ENCODE measurements around the gene OVOL3. TPM values are rescaled to one million over a fixed set of nuclear protein-coding genes. Genes with fewer than 3 reads are reported as not detected.

The OVOL3 gene
- total and polyA plus RNA-seq, 4 donors = not detected

DNA sequence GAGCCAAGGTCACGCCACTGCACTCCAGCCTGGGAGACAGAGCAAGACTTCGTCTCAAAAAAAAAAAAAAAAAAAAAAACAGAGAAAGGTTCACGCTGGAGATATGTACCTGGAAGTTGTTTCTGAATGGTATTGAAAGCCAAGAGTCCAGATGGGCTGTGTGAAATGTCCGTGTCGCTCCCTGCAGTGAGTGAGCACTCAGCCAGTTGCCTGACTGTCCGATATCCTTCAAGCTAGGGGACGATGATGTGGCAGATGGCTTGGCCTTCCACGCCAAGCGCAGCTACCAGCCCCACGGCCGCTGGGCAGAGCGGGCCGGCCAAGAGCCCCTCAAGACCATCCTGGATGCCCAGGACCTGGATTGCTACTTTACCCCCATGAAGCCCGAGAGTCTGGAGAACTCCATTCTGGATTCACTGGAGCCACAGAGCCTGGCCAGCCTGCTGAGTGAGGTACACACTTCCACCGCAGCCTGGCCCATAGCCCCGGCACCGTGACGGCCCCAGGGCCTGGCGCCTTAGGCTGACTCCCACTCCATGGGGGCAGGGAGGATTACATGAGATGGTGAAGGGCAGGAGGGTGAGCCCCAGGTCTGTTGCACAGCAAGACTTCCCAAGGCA lies 11.7 kb upstream of the OVOL3 start:
- WGBS = 96% methylated on average over 19 of the region's 19 CpGs
- Histone ChIP-seq H3K9me3 (ENCODE audit: control insufficient read depth in 4 of 4, low read length in 3 of 4) (no peaks in the 10 kb centered on the region), H3K27me3 (ENCODE audit: control insufficient read depth in 4 of 4, insufficient read depth in 4 of 4, low read length in 3 of 4) (no peaks in the 10 kb centered on the region), H3K27ac (ENCODE audit: low read depth in 1 of 2, low read length in 2 of 2) (no peak overlapping the region), H3K36me3 (ENCODE audit: control insufficient read depth in 4 of 4, insufficient read depth in 3 of 4, low read depth in 1 of 4, low read length in 3 of 4) (no peaks in the 10 kb centered on the region), H3K4me3 (ENCODE audit: low read depth in 1 of 3, low read length in 3 of 3) (no peak overlapping the region), H3K9ac (ENCODE audit: low read depth in 1 of 2, low read length in 2 of 2) (no peak overlapping the region), H3K4me1 (ENCODE audit: control insufficient read depth in 4 of 4, insufficient read depth in 4 of 4, low read length in 3 of 4) (no peaks in the 10 kb centered on the region)
- TF ChIP-seq RAD21 (IDR thresholded peaks at IDR 0.05) (no peak), EGR1 (IDR thresholded peaks at IDR 0.05; ENCODE audit: low read depth in 2 of 2) (no peak)
- DNase-seq (ENCODE audit: low spot score) = no peak

DNA sequence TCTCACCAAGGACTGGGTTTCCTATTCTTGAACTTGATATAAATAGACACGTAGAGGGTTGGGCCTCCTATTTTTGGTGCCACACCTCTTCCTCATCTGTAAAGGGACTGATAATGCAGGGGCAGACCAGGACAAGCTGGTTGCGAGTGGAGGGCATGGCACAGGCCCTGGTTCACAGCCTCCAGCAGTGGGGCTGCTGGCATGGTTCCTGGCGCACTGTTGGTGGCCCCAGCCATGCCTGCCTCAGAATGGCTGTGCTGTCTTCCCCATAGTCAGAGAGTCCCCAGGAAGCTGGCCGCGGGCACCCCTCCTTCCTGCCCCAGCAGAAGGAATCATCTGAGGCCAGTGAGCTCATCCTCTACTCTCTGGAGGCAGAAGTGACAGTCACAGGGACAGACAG lies 10.5 kb upstream of the OVOL3 start:
- Histone ChIP-seq H3K9ac (ENCODE audit: low read depth in 1 of 2, low read length in 2 of 2) (no peak overlapping the region), H3K4me3 (ENCODE audit: low read depth in 1 of 3, low read length in 3 of 3) (no peak overlapping the region), H3K27ac (ENCODE audit: low read depth in 1 of 2, low read length in 2 of 2) (no peak overlapping the region), H3K36me3 (ENCODE audit: control insufficient read depth in 4 of 4, insufficient read depth in 3 of 4, low read depth in 1 of 4, low read length in 3 of 4) (no peaks in the 10 kb centered on the region), H3K4me1 (ENCODE audit: control insufficient read depth in 4 of 4, insufficient read depth in 4 of 4, low read length in 3 of 4) (no peaks in the 10 kb centered on the region), H3K27me3 (ENCODE audit: control insufficient read depth in 4 of 4, insufficient read depth in 4 of 4, low read length in 3 of 4) (no peaks in the 10 kb centered on the region), H3K9me3 (ENCODE audit: control insufficient read depth in 4 of 4, low read length in 3 of 4) (no peaks in the 10 kb centered on the region)
- 83% methylated on average over 5 of the region's 5 CpGs for WGBS
- TF ChIP-seq RAD21 (IDR thresholded peaks at IDR 0.05) = no peak
- TF ChIP-seq FOXA2 (IDR thresholded peaks at IDR 0.05) = no peak
- TF ChIP-seq JUND (IDR thresholded peaks at IDR 0.05) = no peak
- TF ChIP-seq EGR1 (IDR thresholded peaks at IDR 0.05; ENCODE audit: low read depth in 2 of 2) = no peak
- no peak for TF ChIP-seq HNF4A (conservative IDR thresholded peaks at IDR 0.05)
- TF ChIP-seq, protein P1, sequence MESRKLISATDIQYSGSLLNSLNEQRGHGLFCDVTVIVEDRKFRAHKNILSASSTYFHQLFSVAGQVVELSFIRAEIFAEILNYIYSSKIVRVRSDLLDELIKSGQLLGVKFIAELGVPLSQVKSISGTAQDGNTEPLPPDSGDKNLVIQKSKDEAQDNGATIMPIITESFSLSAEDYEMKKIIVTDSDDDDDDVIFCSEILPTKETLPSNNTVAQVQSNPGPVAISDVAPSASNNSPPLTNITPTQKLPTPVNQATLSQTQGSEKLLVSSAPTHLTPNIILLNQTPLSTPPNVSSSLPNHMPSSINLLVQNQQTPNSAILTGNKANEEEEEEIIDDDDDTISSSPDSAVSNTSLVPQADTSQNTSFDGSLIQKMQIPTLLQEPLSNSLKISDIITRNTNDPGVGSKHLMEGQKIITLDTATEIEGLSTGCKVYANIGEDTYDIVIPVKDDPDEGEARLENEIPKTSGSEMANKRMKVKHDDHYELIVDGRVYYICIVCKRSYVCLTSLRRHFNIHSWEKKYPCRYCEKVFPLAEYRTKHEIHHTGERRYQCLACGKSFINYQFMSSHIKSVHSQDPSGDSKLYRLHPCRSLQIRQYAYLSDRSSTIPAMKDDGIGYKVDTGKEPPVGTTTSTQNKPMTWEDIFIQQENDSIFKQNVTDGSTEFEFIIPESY (IDR thresholded peaks at IDR 0.05) = no peak
- TF ChIP-seq, protein P2, sequence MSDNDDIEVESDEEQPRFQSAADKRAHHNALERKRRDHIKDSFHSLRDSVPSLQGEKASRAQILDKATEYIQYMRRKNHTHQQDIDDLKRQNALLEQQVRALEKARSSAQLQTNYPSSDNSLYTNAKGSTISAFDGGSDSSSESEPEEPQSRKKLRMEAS (IDR thresholded peaks at IDR 0.05) = no peak
- DNase-seq (ENCODE audit: low spot score) = no peak

DNA sequence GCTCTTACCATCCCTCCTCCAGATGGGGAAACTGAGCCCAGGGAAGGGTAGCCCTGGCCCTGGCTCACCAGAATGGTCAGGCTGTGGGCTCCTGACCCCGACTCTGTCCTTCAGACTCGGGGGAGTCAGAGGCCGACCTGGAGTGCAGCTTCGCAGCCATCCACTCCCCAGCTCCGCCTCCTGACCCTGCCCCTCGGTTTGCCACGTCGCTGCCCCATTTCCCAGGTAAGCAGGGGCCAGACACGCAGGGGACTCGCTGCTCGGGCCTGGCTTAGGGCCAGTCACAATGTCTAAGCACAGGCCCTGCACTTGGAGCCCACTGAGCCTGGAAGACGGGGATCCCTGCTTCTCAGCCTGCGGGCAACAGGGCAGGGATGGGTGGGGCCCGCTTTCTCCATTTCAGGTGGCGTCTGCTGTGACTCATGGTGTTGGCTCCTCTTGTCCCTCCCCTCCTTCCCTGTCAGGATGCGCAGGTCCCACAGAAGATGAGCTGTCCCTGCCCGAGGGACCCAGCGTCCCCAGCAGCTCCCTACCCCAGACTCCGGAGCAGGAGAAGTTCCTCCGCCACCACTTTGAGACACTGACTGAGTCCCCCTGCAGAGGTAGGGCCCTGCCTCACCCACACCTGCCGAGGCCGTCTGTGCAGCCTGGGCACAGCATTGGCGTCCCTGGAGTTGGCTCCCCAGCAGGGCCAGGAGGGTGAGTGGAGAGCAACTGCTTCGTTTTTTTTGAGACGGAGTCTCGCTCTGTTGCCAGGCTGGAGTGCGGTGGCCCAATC lies 9.2 kb upstream of the OVOL3 start:
- Histone ChIP-seq H3K9ac (ENCODE audit: low read depth in 1 of 2, low read length in 2 of 2) (no peak overlapping the region), H3K4me3 (ENCODE audit: low read depth in 1 of 3, low read length in 3 of 3) (no peak overlapping the region), H3K36me3 (ENCODE audit: control insufficient read depth in 4 of 4, insufficient read depth in 3 of 4, low read depth in 1 of 4, low read length in 3 of 4) (no peaks in the 10 kb centered on the region), H3K4me1 (ENCODE audit: control insufficient read depth in 4 of 4, insufficient read depth in 4 of 4, low read length in 3 of 4) (no peaks in the 10 kb centered on the region), H3K27me3 (ENCODE audit: control insufficient read depth in 4 of 4, insufficient read depth in 4 of 4, low read length in 3 of 4) (no peaks in the 10 kb centered on the region), H3K27ac (ENCODE audit: low read depth in 1 of 2, low read length in 2 of 2) (no peak overlapping the region), H3K9me3 (ENCODE audit: control insufficient read depth in 4 of 4, low read length in 3 of 4) (no peaks in the 10 kb centered on the region)
- no peak for DNase-seq (ENCODE audit: low spot score)
- WGBS = 95% methylated on average over 27 of the region's 27 CpGs
- TF ChIP-seq, protein P3, sequence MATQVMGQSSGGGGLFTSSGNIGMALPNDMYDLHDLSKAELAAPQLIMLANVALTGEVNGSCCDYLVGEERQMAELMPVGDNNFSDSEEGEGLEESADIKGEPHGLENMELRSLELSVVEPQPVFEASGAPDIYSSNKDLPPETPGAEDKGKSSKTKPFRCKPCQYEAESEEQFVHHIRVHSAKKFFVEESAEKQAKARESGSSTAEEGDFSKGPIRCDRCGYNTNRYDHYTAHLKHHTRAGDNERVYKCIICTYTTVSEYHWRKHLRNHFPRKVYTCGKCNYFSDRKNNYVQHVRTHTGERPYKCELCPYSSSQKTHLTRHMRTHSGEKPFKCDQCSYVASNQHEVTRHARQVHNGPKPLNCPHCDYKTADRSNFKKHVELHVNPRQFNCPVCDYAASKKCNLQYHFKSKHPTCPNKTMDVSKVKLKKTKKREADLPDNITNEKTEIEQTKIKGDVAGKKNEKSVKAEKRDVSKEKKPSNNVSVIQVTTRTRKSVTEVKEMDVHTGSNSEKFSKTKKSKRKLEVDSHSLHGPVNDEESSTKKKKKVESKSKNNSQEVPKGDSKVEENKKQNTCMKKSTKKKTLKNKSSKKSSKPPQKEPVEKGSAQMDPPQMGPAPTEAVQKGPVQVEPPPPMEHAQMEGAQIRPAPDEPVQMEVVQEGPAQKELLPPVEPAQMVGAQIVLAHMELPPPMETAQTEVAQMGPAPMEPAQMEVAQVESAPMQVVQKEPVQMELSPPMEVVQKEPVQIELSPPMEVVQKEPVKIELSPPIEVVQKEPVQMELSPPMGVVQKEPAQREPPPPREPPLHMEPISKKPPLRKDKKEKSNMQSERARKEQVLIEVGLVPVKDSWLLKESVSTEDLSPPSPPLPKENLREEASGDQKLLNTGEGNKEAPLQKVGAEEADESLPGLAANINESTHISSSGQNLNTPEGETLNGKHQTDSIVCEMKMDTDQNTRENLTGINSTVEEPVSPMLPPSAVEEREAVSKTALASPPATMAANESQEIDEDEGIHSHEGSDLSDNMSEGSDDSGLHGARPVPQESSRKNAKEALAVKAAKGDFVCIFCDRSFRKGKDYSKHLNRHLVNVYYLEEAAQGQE (IDR thresholded peaks at IDR 0.05) = no peak
- no peak for TF ChIP-seq HNF4A (conservative IDR thresholded peaks at IDR 0.05)
- TF ChIP-seq, protein P1 (IDR thresholded peaks at IDR 0.05) = no peak
- TF ChIP-seq RAD21 (IDR thresholded peaks at IDR 0.05) = no peak
- no peak for TF ChIP-seq TAF1 (conservative IDR thresholded peaks at IDR 0.05)
- no peak for TF ChIP-seq SP1 (IDR thresholded peaks at IDR 0.05)
- TF ChIP-seq HNF4G (IDR thresholded peaks at IDR 0.05) = no peak
- TF ChIP-seq NR2F2 (IDR thresholded peaks at IDR 0.05) = no peak
- TF ChIP-seq GABPA (IDR thresholded peaks at IDR 0.05 in 1 of 2, conservative IDR thresholded peaks at IDR 0.05 in 1 of 2) = no peak
- TF ChIP-seq, protein P4, sequence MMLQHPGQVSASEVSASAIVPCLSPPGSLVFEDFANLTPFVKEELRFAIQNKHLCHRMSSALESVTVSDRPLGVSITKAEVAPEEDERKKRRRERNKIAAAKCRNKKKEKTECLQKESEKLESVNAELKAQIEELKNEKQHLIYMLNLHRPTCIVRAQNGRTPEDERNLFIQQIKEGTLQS (IDR thresholded peaks at IDR 0.05) = no peak
- TF ChIP-seq YY1 (IDR thresholded peaks at IDR 0.05) = no peak
- TF ChIP-seq, protein P2 (IDR thresholded peaks at IDR 0.05) = no peak
- TF ChIP-seq EGR1 (IDR thresholded peaks at IDR 0.05; ENCODE audit: low read depth in 2 of 2) = no peak
- no peak for TF ChIP-seq FOXA2 (IDR thresholded peaks at IDR 0.05)
